H7 (cell line): Measurements from ENCODE around the gene ASXL2. TPM values are rescaled to one million over a fixed set of nuclear protein-coding genes. Genes with fewer than 3 reads are reported as not detected.

Experiments
- DNase-seq: peaks from one replicate; pipeline ENCODE4 v3.0.0; 2012
- H3K27me3 ChIP-seq: 2 replicates; pipeline ENCODE4 v1.6.0; 2011; ENCODE audit warnings: mild to moderate bottlenecking, low read length; ENCODE audit not compliant: control insufficient read depth, insufficient read depth
- H3K36me3 ChIP-seq: replicated peaks from 2 replicates; pipeline ENCODE4 v1.5.1; 2011; ENCODE audit warnings: low read length; ENCODE audit not compliant: control insufficient read depth, insufficient read depth
- H3K4me3 ChIP-seq: 2 replicates; pipeline ENCODE4 v1.5.1; 2011; ENCODE audit warnings: low read depth, mild to moderate bottlenecking, control low read depth, low read length, moderate library complexity; ENCODE audit not compliant: insufficient read depth
- total RNA-seq: library from RNA; depleted of rRNA; stranded (reverse); fragments of >200 nt; shearing (Covaris generic); gene quantifications from 2 replicates; pipeline ENCODE4 v1.2.3, GENCODE V29; 2014

ASXL2 gene
- total RNA-seq, 1 experiment from 2014 or later: 9.4 TPM

DNA sequence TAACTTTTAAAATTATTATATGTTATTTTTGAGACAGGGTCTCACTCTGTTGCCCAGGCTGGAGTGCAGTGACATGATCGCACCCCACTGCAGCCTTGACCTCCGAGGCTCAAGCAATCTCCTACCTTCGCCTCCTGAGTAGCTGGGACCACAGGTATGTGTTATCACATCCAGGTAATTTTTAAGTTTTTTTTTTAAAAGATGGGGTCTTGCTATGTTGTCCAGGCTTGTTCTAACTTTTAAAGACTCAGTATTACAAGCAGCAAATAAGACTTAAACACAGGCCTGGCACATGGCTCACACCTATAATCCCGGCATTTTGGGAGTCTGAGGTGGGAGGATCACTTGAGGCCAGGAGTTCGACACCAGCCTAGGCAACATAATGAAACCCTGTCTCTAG is 101.2 kb downstream of the ASXL2 start:
- no peak for DNase-seq
- Histone ChIP-seq H3K4me3 (no peak overlapping the region), H3K27me3 (no peaks in the 10 kb centered on the region), H3K36me3 (no peaks in the 10 kb centered on the region)

DNA sequence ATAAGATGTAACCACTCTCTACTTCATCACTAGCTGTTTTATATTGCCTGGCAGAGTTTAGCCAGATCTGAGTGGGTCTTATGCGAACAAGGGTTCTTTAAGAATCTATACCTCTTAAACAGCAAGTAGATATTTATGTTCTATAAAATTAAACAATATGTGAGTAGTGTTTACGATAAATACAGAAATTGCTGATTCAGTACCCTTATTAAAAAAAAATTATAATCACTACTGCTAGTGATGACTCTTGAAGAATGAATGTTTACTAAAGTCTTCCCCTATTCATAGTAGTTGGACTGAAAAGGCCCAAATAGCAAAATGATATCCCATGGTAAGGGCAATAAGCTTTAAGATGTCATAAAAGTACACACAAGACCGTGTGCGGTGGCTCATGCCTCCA is 106.2 kb downstream of the ASXL2 start:
- Histone ChIP-seq H3K36me3 (peaks cover 9% of the 10 kb centered on the region), H3K4me3 (no peak overlapping the region), H3K27me3 (no peaks in the 10 kb centered on the region)
- DNase-seq: no peak

DNA sequence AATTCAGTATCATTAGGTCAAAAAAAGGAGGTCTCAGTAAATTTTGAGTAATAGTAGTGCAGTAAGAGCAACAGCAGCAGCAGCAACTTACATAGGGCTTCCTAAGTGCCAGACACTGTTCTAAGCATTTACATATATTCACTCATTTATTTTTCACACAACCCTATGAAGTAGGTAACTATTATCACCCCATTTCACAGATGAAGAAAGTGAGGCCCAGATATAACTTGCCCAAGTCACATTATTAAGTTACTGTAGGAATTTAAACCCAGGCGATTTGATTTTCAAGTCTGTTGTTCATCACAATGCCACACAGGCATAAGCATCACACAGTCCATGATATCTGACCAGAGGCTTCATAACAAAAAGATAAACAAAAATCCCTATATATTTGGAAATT is 114.7 kb downstream of the ASXL2 start:
- peaks cover 9% of the 10 kb centered on the region for H3K36me3 ChIP-seq
- no peaks in the 10 kb centered on the region for H3K27me3 ChIP-seq
- no peak overlapping the region for H3K4me3 ChIP-seq
- DNase-seq: no peak

DNA sequence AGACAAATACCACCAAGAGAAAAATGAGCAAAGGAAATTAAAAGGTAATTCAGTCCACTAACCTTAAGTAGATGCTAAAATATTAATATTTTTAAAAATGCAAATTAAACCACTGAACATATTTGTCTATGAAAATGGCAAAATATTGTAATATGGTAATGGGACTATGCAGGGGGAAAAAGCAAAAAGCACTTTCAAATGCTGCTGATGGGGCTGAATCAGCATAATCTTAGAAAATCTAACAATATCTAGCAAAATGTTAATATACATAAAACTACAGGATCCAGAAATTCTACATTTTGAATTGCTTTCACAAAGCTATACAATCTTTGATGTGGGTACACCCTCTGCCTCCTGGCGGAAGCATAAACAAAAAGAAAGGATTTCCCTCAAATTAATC is 118.0 kb downstream of the ASXL2 start:
- no peaks in the 10 kb centered on the region for H3K27me3 ChIP-seq
- no peak overlapping the region for H3K4me3 ChIP-seq
- peaks cover 3% of the 10 kb centered on the region for H3K36me3 ChIP-seq
- DNase-seq: no peak

DNA sequence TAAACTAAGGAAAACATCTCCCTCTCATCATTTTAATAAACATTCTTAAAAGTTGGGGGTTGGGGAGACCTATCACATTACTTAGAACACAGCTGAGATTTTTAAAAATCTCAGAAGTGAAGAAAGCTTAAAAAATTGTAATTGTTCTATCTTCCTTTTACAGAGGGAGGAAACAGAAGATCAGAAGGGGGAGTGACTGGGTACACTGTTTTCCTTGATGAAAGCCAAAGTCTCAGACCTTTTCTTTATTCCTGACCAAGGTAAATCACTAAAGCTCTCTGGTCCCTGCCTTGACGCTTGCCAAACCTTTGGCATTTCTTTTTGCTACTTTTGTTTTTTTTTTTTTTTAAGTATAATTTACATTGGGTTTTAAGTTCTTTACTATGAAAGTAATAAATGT is 119.9 kb downstream of the ASXL2 start:
- H3K4me3 ChIP-seq: no peak overlapping the region
- no peak for DNase-seq
- H3K36me3 ChIP-seq: peaks cover 3% of the 10 kb centered on the region
- H3K27me3 ChIP-seq: no peaks in the 10 kb centered on the region

DNA sequence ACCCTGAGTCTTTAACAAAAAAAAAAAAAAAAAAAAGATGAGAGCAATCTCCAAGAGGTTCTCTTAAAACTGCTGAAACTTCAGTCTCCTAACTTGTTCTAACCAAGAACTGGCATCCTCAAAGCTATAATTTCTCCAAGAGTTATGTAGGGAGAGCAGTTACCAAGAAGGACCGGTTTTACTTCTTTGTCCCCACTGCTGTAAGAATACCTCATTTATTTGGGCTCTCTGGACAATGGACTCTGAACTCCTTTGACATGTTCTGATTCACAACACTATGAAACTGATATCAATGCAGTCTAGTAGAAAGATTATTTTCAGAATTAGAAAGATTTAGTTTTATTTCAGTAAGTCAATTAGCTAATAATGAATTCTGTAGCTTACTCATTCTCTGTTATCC is 120.4 kb downstream of the ASXL2 start:
- Histone ChIP-seq H3K4me3 (no peak overlapping the region), H3K36me3 (peaks cover 4% of the 10 kb centered on the region), H3K27me3 (no peaks in the 10 kb centered on the region)
- DNase-seq: no peak

DNA sequence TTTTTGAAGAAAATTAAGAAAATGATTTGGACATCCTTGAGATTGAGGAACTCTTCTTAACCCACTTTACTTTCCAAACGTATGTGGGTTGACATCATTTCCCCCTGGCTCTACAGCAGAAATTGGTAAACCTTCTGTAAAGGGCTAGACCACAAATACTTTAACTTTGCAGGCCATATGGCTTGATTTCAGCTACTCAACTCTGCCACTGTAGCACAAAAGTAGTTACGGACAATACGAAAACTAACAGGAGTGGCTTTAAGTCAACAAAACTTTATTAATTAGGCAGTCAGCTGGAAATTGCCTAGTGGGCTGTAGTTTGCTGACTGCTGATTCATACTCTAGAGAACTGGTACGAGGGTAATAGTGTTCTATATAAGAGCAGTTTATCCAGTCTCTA is 121.8 kb downstream of the ASXL2 start:
- Histone ChIP-seq H3K4me3 (no peak overlapping the region), H3K27me3 (no peaks in the 10 kb centered on the region), H3K36me3 (peaks cover 4% of the 10 kb centered on the region)
- DNase-seq: no peak

DNA sequence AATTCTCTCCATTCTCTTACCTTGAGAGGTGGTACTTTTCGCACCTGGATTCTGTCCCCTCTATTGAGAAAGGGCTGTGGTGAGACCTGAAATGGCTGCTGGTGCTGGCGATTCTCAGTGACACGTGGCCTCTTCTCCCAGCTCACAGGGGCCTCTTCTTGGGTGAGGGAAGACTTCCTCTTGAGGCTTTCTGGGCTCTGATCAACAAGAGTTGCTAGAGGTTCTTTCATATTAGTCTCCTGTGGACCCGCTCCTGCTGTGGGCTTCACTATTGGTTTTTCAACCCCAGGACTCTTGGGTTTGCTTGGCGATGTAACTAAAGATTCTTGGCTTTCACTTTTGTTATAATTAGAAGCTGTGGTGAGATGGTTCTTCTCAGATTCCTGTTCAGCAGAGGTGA is 128.6 kb downstream of the ASXL2 start:
- Histone ChIP-seq H3K36me3 (peaks cover 8% of the 10 kb centered on the region), H3K4me3 (no peak overlapping the region), H3K27me3 (no peaks in the 10 kb centered on the region)
- no peak for DNase-seq

DNA sequence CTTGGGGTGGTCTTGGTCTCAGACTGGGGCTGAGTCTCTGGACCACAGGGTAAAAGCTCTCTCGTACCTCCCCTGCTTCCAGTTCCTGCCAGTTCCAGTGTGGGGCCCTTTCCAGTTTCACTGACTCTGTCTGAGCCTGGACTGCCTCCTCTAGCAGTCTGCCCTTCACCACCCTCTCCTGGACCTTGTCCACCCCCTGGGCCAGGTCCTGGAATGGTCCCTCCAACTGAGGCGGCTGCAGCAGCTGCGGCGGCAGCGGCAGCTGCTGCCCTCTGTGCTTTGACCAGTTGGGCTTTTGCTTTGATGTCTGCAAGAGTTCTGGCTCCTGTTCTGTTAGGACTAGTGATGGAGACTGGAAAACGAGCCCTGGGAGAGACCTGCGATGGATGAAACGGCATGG is 134.2 kb downstream of the ASXL2 start:
- DNase-seq: no peak
- H3K36me3 ChIP-seq: peaks cover 10% of the 10 kb centered on the region

DNA sequence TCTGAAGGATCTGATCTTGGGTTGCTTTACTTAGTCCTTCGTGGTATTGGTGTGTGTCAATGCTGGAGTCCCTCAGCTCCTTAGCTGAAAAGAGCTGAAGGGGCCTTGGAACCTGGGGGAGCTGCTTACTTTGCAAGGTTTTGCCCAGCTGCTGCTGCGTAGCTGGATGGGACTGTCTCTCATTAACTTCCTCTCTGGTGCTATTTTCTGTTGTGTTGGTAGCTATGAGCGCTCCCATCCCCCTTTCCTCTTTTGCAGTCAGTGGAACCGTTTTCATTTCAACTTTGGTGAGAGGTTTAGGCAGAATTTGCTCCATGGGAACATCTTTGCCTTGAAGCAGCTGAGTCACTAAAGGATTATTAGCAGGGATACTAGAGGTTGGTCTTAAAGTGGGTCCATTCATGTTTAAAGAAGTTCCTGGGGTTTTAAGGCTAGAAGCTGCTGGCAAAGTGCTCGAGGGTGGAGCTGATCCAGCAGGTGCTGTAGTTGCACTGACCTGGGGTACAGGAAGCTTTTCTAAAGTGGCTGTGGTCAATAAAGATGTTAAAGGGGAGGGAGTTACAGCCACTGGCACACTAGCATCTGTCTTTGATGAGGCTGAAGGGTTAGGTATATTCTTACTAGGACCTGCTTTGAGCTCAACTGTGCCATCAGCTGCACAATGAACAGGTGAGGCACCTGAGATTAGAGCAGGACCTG is 135.0 kb downstream of the ASXL2 start:
- Histone ChIP-seq H3K27me3 (no peaks in the 10 kb centered on the region), H3K36me3 (peaks cover 9% of the 10 kb centered on the region), H3K4me3 (no peak overlapping the region)
- no peak for DNase-seq

More for the DNA sequence above, 134.2 kb downstream of the ASXL2 start:
- H3K4me3 ChIP-seq: no peak overlapping the region
- no peaks in the 10 kb centered on the region for H3K27me3 ChIP-seq

DNA sequence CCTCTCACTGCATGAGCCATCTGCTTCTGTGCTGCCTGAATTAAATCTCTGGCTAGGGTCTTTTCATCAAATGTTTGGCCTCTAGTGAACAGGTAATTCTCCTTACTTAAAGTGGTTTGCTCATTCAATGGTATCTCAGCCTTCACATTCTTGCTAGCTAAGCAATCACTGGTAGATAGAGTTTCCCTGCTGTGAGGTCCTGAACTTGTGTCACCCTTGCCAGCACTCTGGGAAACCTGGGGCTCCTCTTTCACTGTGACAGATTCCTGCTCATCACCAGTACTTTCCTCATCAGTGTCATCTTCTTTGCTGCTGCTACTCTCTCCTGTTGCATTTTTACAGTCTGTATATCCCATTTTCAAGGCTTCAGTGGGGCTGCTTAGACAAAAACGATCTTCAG is 135.8 kb downstream of the ASXL2 start:
- Histone ChIP-seq H3K4me3 (no peak overlapping the region), H3K36me3 (peaks cover 9% of the 10 kb centered on the region), H3K27me3 (no peaks in the 10 kb centered on the region)
- DNase-seq: no peak

DNA sequence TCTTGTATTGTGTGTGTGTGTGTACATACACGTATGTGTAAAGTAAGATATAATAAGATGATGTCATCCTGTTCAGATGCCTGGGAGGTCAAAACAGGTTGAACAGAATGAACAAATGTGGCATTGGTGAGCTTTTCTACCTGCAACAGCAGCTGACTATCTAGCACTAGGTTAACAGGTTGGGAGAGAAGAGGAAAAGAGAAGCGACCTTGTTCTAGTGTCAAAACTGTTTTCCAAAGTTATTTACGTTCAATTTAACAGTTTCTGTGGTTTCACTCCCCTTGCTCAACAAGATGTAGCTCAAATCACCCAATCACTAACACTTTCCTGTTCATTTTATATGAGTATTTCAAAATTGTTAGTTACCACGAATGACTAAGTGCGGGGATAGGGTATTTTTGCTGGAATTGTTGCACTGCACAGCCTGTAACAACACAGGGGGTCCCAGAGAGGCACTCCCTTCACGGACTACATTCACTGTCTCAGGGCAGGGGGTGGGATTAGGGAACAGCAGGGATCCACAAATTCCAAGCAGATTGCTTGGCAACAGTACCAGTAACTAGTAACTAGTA is 137.4 kb downstream of the ASXL2 start:
- H3K36me3 ChIP-seq: peaks cover 9% of the 10 kb centered on the region
- DNase-seq: peak; percentile 64

DNA sequence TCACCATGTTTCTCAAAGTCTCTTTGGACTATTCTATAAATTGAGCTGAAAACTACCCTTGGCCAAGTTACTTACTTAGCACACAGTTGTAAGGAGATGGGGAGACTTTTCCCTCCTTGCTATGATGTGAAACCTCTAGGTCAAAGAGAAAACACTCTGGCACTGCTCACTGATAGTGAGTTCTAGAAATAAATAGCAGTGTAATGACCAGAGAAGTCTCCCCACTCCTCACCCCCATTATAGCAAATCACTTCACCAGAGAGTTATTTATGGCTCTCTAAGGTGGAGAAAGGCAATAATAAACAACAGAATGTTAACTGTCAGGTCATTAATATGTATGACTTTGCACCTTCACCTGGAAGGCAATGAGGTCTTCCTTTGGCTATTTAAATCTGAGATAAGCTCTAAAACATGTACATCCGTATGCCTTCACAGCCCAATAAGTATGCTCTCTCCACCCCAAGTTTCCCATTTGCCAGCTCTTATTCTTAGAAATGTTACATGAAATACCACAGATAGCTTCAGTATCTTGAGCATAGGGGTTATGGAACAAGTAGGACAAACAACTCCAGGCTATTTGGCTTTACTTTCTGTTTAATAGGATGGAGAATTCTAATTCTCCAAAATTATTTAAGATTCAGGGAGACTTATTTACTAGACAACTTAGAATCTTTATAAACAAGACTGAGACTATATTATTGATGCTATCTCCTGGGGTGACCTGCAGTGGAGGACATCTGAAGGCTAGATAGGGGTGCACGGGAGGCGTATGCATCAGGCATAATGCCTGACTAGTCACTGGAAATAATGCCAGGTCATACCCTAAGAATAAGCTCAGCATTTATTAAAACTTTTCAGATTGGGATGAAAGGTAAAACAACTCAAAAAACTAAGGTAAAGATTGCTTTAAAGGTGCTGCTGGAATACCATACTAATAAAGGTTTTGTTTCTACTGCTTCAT is 139.6 kb downstream of the ASXL2 start:
- Histone ChIP-seq H3K36me3 (peaks cover 6% of the 10 kb centered on the region), H3K27me3 (no peaks in the 10 kb centered on the region), H3K4me3 (no peak overlapping the region)
- no peak for DNase-seq

More for the DNA sequence above, 137.4 kb downstream of the ASXL2 start:
- Histone ChIP-seq H3K27me3 (no peaks in the 10 kb centered on the region), H3K4me3 (no peak overlapping the region)

DNA sequence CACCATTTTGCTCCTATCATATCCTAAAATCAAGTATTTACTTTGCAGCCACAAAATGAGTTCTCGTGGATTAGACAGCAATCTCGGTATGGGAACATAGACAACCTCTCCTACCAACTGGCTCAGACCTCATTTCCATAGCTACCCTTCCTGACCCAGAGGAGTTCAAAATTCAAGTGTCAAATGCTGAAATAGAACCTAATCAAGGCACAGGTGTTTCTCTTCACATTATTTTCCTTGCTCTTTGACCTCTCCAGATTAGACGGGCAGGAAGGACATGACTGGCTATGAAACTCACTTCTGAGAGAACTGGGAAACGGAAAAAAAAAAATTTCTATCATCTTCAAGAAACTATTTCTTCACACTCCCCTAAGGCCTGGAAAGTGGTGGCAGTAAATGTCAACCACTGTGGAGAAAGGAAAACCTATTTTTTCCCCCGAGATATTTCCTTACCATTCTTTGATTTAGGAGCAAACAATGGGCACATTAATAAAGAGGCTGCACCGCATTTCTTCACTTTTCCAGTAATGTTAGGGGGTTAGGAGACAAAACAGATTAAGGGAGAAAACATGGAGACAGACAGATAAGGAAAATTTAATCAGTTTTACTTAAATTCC is 141.3 kb downstream of the ASXL2 start:
- DNase-seq: no peak
- no peaks in the 10 kb centered on the region for H3K27me3 ChIP-seq
- no peaks in the 10 kb centered on the region; the same call in 1 of the 2 replicates for H3K36me3 ChIP-seq
- no peak overlapping the region for H3K4me3 ChIP-seq
